Measurements from ENCODE around the gene SLC46A1.

Gene SLC46A1

GRCh38 chr17:28395968-28396367 lies 10.0 kb downstream of the SLC46A1 start:
- H3K36me3 ChIP-seq (ENCODE audit: control insufficient read depth, low read length): peaks cover 4% of the 10 kb centered on the region; the same call in 1 of the 2 replicates
- no peaks in the 10 kb centered on the region for H3K79me2 ChIP-seq (ENCODE audit: control insufficient read depth, low read length)
- no peaks in the 10 kb centered on the region for H3K27me3 ChIP-seq (ENCODE audit: control insufficient read depth, low read length)
- no peak overlapping the region for H3K4me2 ChIP-seq (ENCODE audit: low read length)
- TF ChIP-seq EZH2phosphoT487 (IDR thresholded peaks at IDR 0.05; ENCODE audit: borderline replicate concordance, low read length): no peak
- TF ChIP-seq, protein P1, sequence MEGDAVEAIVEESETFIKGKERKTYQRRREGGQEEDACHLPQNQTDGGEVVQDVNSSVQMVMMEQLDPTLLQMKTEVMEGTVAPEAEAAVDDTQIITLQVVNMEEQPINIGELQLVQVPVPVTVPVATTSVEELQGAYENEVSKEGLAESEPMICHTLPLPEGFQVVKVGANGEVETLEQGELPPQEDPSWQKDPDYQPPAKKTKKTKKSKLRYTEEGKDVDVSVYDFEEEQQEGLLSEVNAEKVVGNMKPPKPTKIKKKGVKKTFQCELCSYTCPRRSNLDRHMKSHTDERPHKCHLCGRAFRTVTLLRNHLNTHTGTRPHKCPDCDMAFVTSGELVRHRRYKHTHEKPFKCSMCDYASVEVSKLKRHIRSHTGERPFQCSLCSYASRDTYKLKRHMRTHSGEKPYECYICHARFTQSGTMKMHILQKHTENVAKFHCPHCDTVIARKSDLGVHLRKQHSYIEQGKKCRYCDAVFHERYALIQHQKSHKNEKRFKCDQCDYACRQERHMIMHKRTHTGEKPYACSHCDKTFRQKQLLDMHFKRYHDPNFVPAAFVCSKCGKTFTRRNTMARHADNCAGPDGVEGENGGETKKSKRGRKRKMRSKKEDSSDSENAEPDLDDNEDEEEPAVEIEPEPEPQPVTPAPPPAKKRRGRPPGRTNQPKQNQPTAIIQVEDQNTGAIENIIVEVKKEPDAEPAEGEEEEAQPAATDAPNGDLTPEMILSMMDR (IDR thresholded peaks at IDR 0.05; ENCODE audit: low read depth, low read length, poor library complexity, severe bottlenecking): no peak
- no peak overlapping the region for H3K27ac ChIP-seq (ENCODE audit: low read depth, low read length)
- no peaks in the 10 kb centered on the region for H3K4me1 ChIP-seq (ENCODE audit: control insufficient read depth, low read length)
- H3K9me3 ChIP-seq (ENCODE audit: control insufficient read depth, insufficient read depth, low read length): no peaks in the 10 kb centered on the region
- H3K4me3 ChIP-seq (ENCODE audit: low read length): no peak overlapping the region
- no peaks in the 10 kb centered on the region for H3F3A ChIP-seq (ENCODE audit: control insufficient read depth, insufficient read depth)
- H3K9me2 ChIP-seq (replicated peaks; ENCODE audit: control insufficient read depth, low read length): no peaks in the 10 kb centered on the region
- no peaks in the 10 kb centered on the region for H4K20me1 ChIP-seq (ENCODE audit: control insufficient read depth, insufficient read depth, low read depth, low read length)

DNA sequence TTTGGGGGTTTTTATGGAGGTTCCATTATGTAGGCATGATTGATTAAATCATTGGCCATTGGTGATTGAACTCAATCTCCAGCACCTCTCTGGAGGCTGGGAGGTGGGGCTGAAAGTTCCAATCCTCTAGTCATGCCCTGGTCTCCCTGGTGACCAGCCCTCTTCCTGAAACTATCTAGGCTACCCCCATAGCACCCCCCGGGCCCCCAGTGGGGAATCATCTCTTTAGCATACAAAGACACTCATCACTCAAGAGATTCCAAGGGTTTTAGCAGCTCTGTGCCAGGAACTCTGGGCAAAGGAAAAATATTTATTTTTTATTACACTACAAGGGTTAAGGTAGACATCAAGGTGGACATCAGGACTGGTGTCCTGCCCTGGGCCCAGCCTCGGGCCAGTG lies 10.6 kb downstream of the SLC46A1 start:
- no peak for TF ChIP-seq EZH2phosphoT487 (IDR thresholded peaks at IDR 0.05; ENCODE audit: borderline replicate concordance, low read length)
- TF ChIP-seq, protein P1 (IDR thresholded peaks at IDR 0.05; ENCODE audit: low read depth, low read length, poor library complexity, severe bottlenecking): no peak

DNA sequence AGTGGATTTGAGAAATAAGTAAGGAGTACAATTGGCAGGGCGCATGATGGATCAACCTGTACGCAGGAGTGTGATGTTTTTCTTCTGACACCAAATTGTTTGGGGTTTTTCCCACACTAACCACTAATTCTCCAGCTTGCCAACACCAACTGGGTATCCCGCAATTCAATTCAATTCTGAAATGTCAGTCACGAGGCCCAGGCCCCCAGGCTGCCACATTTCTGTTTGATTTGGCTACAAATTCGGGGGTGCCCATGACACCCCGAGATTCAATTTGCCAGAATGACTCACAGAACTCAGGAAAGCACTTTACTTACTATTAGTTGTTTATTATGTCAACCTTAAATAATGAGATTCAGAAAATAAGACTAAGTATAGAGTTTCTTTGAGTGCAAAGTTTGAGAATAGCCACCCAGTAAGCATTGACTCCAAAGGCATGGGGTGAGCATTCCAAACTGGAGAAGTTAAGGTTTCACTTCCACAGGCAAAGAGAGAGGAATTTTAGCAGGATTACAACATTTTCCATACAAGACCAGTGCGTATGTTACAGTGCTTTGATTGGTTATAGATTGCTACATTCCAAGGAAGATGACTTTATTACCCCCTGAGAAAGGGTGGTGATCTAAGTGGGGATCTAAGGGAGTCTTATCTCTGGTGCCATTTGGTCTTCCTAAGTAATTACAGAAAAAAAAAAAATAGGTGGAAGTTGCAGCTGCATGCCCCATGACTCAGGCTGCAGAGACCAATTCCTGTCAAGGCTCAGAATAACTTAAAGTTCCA lies 11.5 kb downstream of the SLC46A1 start:
- H3K27ac ChIP-seq (ENCODE audit: low read depth, low read length): no peak overlapping the region
- no peak for TF ChIP-seq EZH2phosphoT487 (IDR thresholded peaks at IDR 0.05; ENCODE audit: borderline replicate concordance, low read length)
- TF ChIP-seq, protein P1 (IDR thresholded peaks at IDR 0.05; ENCODE audit: low read depth, low read length, poor library complexity, severe bottlenecking): no peak
- no peaks in the 10 kb centered on the region for H3K9me3 ChIP-seq (ENCODE audit: control insufficient read depth, insufficient read depth, low read length)
- no peaks in the 10 kb centered on the region for H3K27me3 ChIP-seq (ENCODE audit: control insufficient read depth, low read length)
- no peaks in the 10 kb centered on the region for H3K9me2 ChIP-seq (replicated peaks; ENCODE audit: control insufficient read depth, low read length)
- H3K4me3 ChIP-seq (ENCODE audit: low read length): no peak overlapping the region
- no peaks in the 10 kb centered on the region for H3K79me2 ChIP-seq (ENCODE audit: control insufficient read depth, low read length)
- H3K4me2 ChIP-seq (ENCODE audit: low read length): no peak overlapping the region
- H3F3A ChIP-seq (ENCODE audit: control insufficient read depth, insufficient read depth): no peaks in the 10 kb centered on the region
- peaks cover 6% of the 10 kb centered on the region; the same call in 1 of the 2 replicates for H3K36me3 ChIP-seq (ENCODE audit: control insufficient read depth, low read length)
- H3K4me1 ChIP-seq (ENCODE audit: control insufficient read depth, low read length): no peaks in the 10 kb centered on the region
- no peaks in the 10 kb centered on the region for H4K20me1 ChIP-seq (ENCODE audit: control insufficient read depth, insufficient read depth, low read depth, low read length)

More for the DNA sequence above, 10.6 kb downstream of the SLC46A1 start:
- Histone ChIP-seq H3K4me3 (ENCODE audit: low read length) (no peak overlapping the region), H3K4me1 (ENCODE audit: control insufficient read depth, low read length) (no peaks in the 10 kb centered on the region), H3K36me3 (ENCODE audit: control insufficient read depth, low read length) (peaks cover 5% of the 10 kb centered on the region; the same call in 1 of the 2 replicates), H4K20me1 (ENCODE audit: control insufficient read depth, insufficient read depth, low read depth, low read length) (no peaks in the 10 kb centered on the region), H3K27ac (ENCODE audit: low read depth, low read length) (no peak overlapping the region), H3K79me2 (ENCODE audit: control insufficient read depth, low read length) (no peaks in the 10 kb centered on the region), H3K9me2 (replicated peaks; ENCODE audit: control insufficient read depth, low read length) (no peaks in the 10 kb centered on the region), H3K9me3 (ENCODE audit: control insufficient read depth, insufficient read depth, low read length) (no peaks in the 10 kb centered on the region), H3F3A (ENCODE audit: control insufficient read depth, insufficient read depth) (no peaks in the 10 kb centered on the region), H3K4me2 (ENCODE audit: low read length) (no peak overlapping the region), H3K27me3 (ENCODE audit: control insufficient read depth, low read length) (no peaks in the 10 kb centered on the region)
